Measurements from ENCODE around the gene ADGRB2. TPM values are rescaled to one million over a fixed set of nuclear protein-coding genes. Genes with fewer than 3 reads are reported as not detected.

Gene ADGRB2
- total RNA-seq, 1 experiment from 2014 or later: 10.9 TPM

- H3K9ac ChIP-seq (ENCODE audit: extremely low read depth, insufficient read length, low read length): no peak overlapping the region
- peak; percentile 53 for DNase-seq
- no peaks in the 10 kb centered on the region for H3K79me1 ChIP-seq (ENCODE audit: insufficient read depth, low read depth, low read length, poor library complexity, severe bottlenecking)
- no peaks in the 10 kb centered on the region for H3K9me3 Mint-ChIP-seq
- no peak overlapping the region for H2AK5ac ChIP-seq (ENCODE audit: insufficient read length, low read length)
- H3K23ac ChIP-seq (ENCODE audit: insufficient read length, low read depth, low read length): no peak overlapping the region
- no peak overlapping the region for H4K5ac ChIP-seq (ENCODE audit: insufficient read length, low read depth, low read length)
- no peak overlapping the region for H3K18ac ChIP-seq (ENCODE audit: insufficient read length, low read depth, low read length)
- H4K8ac ChIP-seq (replicated peaks; ENCODE audit: insufficient read length, low read depth, low read length): no peak overlapping the region
- no peak overlapping the region for H2AFZ ChIP-seq (ENCODE audit: low read length)
- H3K23me2 ChIP-seq (ENCODE audit: insufficient read length, low read depth, low read length, poor library complexity, severe bottlenecking): no peaks in the 10 kb centered on the region
- TF ChIP-seq CTCF (conservative IDR thresholded peaks at IDR 0.05): no peak
- no peak overlapping the region for H2BK5ac ChIP-seq (ENCODE audit: insufficient read length, low read length)
- peaks cover 32 to 40% of the 10 kb centered on the region in 2 experiments for H3K4me1 Mint-ChIP-seq
- H2BK20ac ChIP-seq (ENCODE audit: low read depth, low read length, poor library complexity, severe bottlenecking): no peak overlapping the region
- no peaks in the 10 kb centered on the region for H3K79me2 ChIP-seq (ENCODE audit: insufficient read depth, low read length)
- H3K27ac ChIP-seq (ENCODE audit: insufficient read length, low read depth, low read length): no peak overlapping the region
- H2BK15ac ChIP-seq (ENCODE audit: low read depth, low read length): no peak overlapping the region
- no peaks in the 10 kb centered on the region for H3K4me1 ChIP-seq (ENCODE audit: insufficient read depth, low read length)
- no peak overlapping the region for H2BK120ac ChIP-seq (ENCODE audit: low read depth, low read length, poor library complexity, severe bottlenecking)
- H4K91ac ChIP-seq (ENCODE audit: insufficient read length, low read depth, low read length): no peak overlapping the region
- no peak overlapping the region for H3K56ac ChIP-seq (ENCODE audit: insufficient read length, low read depth, low read length)
- no peak overlapping the region for H3K4me2 ChIP-seq (ENCODE audit: insufficient read depth, insufficient read length, low read length)
- no peak overlapping the region for H3T11ph ChIP-seq (ENCODE audit: low read length)
- H3K36me3 Mint-ChIP-seq (ENCODE audit: insufficient read depth in 1 of 3, low read depth in 3 of 3): no peaks in the 10 kb centered on the region; a peak in 2 of 7 replicates
- H3K4ac ChIP-seq (ENCODE audit: low read depth, low read length): no peak overlapping the region
- no CpG with 5 or more reads among the region's 32 CpGs for WGBS (ENCODE audit: extremely low coverage, insufficient read length, low lambda C conversion rate)
- no peaks in the 10 kb centered on the region for H3K27me3 ChIP-seq (ENCODE audit: insufficient read depth, low read length)
- no peaks in the 10 kb centered on the region for H4K20me1 ChIP-seq (ENCODE audit: control insufficient read depth, insufficient read depth, insufficient read length)
- H3K4me3 Mint-ChIP-seq: no peak overlapping the region
- no peaks in the 10 kb centered on the region for H3K27me3 Mint-ChIP-seq (ENCODE audit: low read depth)
- H3K9me3 ChIP-seq (ENCODE audit: control insufficient read depth, low read depth, low read length): no peaks in the 10 kb centered on the region
- H2BK12ac ChIP-seq (ENCODE audit: insufficient read length, low read depth, low read length): no peak overlapping the region
- H3K27ac Mint-ChIP-seq: no peak overlapping the region
- no peak overlapping the region; the same call in 1 of the 2 replicates for H3K14ac ChIP-seq (ENCODE audit: insufficient read depth, low read length)
Observed at GRCh38 chr1:31742462-31743212, 21.5 kb downstream of the ADGRB2 start.
